Body of pancreas (tissue), 4 donors: ENCODE data around the gene STRIP2.
"Not testable (repeated sequence)": the region's sequence is repeated elsewhere in the genome, so short reads cannot be mapped to it uniquely, and the experiment has no call there.

ENCODE experiments used
- CTCF ChIP-seq, 7 experiments: fragments of 450-650 bp in 4 of 7; fragments of 200-600 bp in 3 of 7; sonication (generic) in 3 of 7; IDR thresholded peaks; one replicate each; pipeline ENCODE4 v1.5.1; 2016 to 2019; ENCODE audit warnings: antibody characterized with exemption in 7 of 7
- POLR2A ChIP-seq, 3 donors: fragments of 450-650 bp; IDR thresholded peaks; one replicate each; pipeline ENCODE4 v1.6.1; 2016; ENCODE audit warnings: antibody characterized with exemption in 3 of 3, mild to moderate bottlenecking in 2 of 3

GRCh38 chr7:129444776-129445175 lies 10.5 kb downstream of the STRIP2 start:
- not testable (repeated sequence) for TF ChIP-seq POLR2A, CTCF (IDR thresholded peaks at IDR 0.05)
